Liver (tissue), 3 donors: Measurements from ENCODE around the gene TMEM204.

Source experiments
- CTCF ChIP-seq: fragments of 150-350 bp; IDR thresholded peaks from 2 replicates; pipeline ENCODE4 v1.5.1; 2017; ENCODE audit warnings: improper control_type of control experiment, low read depth, low read length; ENCODE audit not compliant: missing input control
- EGR1 ChIP-seq, 2 donors: IDR thresholded peaks; 2 replicates each; pipeline ENCODE4 v1.6.1; 2016 to 2018; ENCODE audit warnings: antibody characterized with exemption in 2 of 2, low read depth in 2 of 2
- FOXA1 ChIP-seq: IDR thresholded peaks from 2 replicates; pipeline ENCODE4 v1.6.1; 2016; ENCODE audit warnings: antibody characterized with exemption
- GABPA ChIP-seq, 2 donors: IDR thresholded peaks in 1 of 2; conservative IDR thresholded peaks in 1 of 2; 2 replicates each; pipeline ENCODE4 v1.6.1; 2016; ENCODE audit warnings: antibody characterized with exemption in 2 of 2, mild to moderate bottlenecking in 1 of 2, moderate library complexity in 1 of 2
- HNF4A ChIP-seq, 2 donors: conservative IDR thresholded peaks; 2 replicates each; pipeline ENCODE4 v1.6.1; 2016; ENCODE audit warnings: antibody characterized with exemption in 2 of 2, mild to moderate bottlenecking in 2 of 2
- RAD21 ChIP-seq, 2 donors: IDR thresholded peaks; 2 replicates each; pipeline ENCODE4 v1.6.1; 2016; ENCODE audit warnings: antibody characterized with exemption in 2 of 2, mild to moderate bottlenecking in 2 of 2
- RXRA ChIP-seq, 2 donors: IDR thresholded peaks; 2 replicates each; pipeline ENCODE4 v1.6.1; 2017 to 2018; ENCODE audit warnings: antibody characterized with exemption in 2 of 2, mild to moderate bottlenecking in 1 of 2
- SP1 ChIP-seq: IDR thresholded peaks from 2 replicates; pipeline ENCODE4 v1.6.1; 2018; ENCODE audit warnings: antibody characterized with exemption, mild to moderate bottlenecking
- TAF1 ChIP-seq: conservative IDR thresholded peaks from 2 replicates; pipeline ENCODE4 v1.6.1; 2016; ENCODE audit warnings: antibody characterized with exemption, mild to moderate bottlenecking
- donor health status: healthy.
- donor health status: healthy.

- TF ChIP-seq FOXA1 = no peak
- no peak for TF ChIP-seq CTCF
- TF ChIP-seq GABPA (IDR thresholded peaks at IDR 0.05 in 1 of 2, conservative IDR thresholded peaks at IDR 0.05 in 1 of 2) = no peak
- TF ChIP-seq RAD21 (IDR thresholded peaks at IDR 0.05) = no peak
- TF ChIP-seq EGR1 (IDR thresholded peaks at IDR 0.05; ENCODE audit: low read depth in 2 of 2) = no peak
- TF ChIP-seq TAF1 = no peak
- TF ChIP-seq SP1 = no peak
- no peak for TF ChIP-seq HNF4A (conservative IDR thresholded peaks at IDR 0.05)
- TF ChIP-seq RXRA (IDR thresholded peaks at IDR 0.05) = no peak
These were observed 34.4 kb upstream of the TMEM204 start for GRCh38 chr16:1498899-1499676.
